ENCODE measurements around the gene SYTL5.
"Not testable (repeated sequence)": the region's sequence is repeated elsewhere in the genome, so short reads cannot be mapped to it uniquely, and the experiment has no call there.

SYTL5 gene

DNA sequence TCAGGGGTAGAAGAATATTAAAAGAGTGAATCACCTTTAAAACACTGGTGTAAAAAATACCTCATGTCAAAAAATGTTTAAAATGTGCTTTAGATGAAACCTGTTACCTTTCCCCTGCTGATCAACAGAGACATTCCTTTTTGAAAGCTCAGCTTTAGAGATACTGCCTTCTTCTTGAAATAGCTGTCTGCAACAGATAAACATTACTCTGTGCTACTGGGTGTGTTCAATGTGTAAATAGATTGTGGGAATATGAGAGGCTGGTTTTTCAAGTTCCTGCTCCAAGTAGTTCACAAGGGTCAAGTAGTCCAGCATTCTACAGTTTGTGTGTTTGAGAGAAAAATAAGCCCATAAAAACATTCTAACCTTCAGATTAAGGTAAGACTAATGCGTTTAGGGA is at the start of gene SYTL5:
SYTL5 (plus strand) TSS at position 263 of the 400 bp plus-strand sequence. CDS start 27,337 bp downstream, outside the sequence.
- DNase-seq: peak; percentile 13

DNA sequence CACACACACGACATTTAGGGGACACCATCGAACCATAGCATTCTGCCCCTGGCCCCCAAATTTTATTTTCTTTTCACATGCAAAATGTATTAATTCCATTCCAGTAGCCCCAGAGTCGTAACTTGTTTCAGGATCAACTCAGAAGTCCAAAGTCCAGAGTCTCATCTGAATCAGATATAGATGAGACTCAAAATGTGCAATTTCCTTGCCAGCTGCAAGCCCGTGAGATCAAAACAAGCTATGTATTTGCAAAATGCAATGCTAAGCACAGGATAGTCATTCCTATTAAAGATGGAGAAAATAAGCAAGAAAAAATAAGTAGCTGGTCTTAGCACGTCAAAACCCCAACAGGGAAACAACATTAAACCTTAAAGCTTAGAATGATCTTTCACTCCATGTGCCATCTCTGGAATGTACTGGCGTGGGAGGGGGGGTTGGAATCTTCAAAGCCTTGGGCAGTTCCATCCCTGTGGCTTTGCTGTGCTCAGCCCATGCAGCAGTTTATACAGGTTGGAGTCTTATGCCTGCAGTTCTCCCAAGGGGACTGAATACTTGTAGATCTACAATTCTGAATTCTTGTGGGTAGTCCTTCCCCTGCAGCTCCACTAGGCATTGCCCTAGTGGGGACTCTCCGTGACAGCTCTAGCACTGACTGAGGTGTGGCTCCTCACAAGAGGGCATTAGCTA is 47.7 kb upstream of the SYTL5 start:
- DNase-seq: no peak

DNA sequence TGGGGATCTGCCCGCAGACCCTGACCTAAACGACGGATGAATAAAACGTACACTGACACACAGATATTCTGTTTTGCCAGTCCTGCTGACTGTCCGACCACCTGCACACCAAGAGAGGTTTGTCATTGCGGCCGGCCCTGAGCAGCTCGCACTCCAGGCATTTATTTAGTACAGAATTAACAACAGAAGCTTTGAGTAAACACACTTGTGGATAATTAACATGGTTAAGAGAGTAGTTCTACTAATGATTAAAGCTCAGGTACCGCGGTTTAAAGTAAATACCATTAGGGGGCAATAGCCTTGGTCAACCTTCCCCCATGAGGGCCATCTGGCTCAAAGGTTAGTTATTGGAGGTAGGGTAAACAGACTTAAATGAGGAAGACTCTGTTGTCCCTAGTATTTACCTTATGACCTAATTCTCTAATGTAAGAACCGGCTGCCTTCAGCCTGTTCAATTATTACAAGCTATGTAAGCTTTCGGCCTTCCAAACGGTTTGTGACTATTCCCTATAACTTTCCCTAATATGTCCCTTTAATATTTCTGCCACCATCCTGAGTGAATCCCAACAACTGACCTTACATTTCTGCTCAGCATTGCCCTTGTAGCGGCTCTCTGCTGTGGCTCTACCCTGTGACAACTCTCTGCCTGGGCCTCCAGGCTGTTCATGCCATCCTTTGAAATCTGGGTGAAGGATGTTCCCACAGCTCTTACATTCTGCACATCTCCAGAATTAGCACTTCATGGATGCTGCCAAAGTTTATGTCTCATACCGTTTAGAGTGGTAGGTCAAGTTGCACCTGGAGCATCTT is 46.9 kb upstream of the SYTL5 start:
- DNase-seq: no peak

DNA sequence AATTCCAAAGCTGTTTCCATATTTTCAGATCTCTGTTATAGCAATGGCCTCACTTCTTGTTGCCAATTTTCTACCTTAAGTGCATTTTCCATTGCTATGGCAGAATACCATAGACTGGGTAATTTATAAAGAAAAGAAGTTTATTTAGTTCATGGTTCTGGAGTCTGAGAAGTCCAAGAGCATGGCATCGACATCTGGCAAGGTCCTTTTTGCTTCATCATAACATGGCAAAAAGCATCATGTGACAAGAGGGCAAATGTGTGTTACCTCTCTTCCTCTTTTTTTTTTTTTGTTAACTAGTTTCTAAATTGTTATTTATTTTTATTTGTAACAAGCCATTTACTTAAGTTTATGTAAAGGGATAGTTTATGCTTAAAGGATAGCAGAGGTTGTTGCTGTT is 45.2 kb upstream of the SYTL5 start:
- DNase-seq: no peak

GRCh38 chrX:37967714-37968113 is 38.6 kb upstream of the SYTL5 start:
- no peak for DNase-seq

- no peak for DNase-seq
These were observed 30.9 kb upstream of the SYTL5 start for GRCh38 chrX:37975421-37975820.

- no peak for DNase-seq
These were observed 30.2 kb upstream of the SYTL5 start for GRCh38 chrX:37976153-37976552.

GRCh38 chrX:37984880-37985279 is 21.5 kb upstream of the SYTL5 start:
- no peak for DNase-seq

GRCh38 chrX:37986893-37987292 is 19.5 kb upstream of the SYTL5 start:
- no peak for DNase-seq

DNA sequence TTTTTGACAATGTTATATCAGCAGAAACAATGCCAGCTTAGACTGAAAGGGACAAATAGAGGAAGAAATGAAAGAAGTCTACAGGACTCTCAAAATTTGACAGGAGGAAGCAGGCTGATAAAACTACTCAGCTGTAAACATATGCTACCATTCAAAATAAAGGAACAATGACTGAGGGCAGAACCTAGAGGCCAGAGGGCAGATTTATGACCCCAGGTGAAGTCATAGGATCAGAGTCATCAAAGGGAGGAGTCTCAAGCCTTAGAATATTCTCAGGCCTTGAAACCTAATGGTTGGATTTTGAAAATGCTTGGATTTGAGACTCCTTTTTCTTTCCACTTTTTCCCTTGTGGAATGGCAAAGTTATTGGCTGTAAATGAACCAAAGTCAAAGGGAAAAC is 17.0 kb upstream of the SYTL5 start:
- DNase-seq: no peak

DNA sequence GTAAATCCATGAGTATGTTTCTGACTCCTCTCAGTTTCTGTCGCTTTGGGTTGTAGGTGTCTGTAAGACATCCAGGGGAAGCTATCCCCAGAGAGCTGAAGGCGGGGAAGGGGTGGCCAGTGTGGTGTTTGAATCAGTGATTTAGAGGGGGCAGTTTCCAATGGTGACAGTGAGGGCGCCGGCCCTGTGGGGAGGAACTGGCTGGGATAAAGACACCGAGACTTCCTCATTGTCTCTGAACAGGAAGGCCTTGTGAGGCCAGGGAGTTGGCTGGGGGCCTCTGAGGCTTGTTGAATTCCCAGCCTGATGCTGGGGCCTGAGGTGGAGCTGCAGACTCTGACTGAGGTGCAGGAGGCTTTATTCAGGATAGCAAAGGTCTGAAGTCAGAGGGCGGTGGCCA is 15.1 kb upstream of the SYTL5 start:
- DNase-seq: not testable (repeated sequence)

- no peak for DNase-seq
These were observed 13.2 kb upstream of the SYTL5 start for GRCh38 chrX:37993176-37993575.

GRCh38 chrX:37993837-37994619 is 12.3 kb upstream of the SYTL5 start:
- DNase-seq: peak; percentile 30

DNA sequence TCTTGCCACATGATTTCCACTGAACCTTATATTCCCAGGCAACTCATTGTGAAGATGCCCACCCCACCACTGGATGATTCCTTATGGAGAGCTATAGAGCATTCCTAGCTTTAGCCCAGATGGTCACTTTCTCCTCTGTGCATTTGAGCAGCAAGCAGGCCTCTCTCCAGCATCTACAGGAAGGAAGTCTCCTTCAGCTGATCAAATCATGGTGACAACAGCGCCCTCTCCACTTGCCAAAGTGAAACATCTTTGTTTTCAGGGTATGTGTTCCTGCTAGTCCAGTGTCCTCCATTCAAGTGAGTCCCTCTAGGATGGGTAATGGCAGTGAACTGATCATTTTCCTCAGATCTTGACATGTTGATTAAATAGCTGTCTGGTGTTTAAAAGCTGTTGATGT is 10.9 kb upstream of the SYTL5 start:
- no peak for DNase-seq

DNA sequence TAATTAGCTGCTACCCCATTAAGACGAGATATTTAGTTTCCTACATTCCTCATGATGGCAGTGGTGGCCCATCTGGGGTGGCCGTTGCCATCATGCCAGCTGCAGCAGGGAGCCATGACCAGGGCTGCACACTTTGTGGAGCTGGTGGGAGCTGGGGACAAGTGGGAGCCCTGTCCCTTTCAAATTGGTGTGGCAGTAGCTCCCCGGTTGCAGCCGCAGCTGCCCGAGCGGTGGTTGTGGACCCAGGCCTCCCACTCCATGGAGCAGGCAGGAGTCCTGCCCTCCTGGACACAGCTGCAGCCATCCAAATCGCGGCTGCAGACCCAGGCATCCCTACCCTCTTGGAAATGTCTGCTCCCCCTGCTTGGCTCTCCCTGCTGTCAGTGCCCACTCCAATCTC is 9.3 kb upstream of the SYTL5 start:
- peak; percentile 6 for DNase-seq

- peak; percentile 84 for DNase-seq
These were observed 7.6 kb upstream of the SYTL5 start for GRCh38 chrX:37998586-37999262.

DNA sequence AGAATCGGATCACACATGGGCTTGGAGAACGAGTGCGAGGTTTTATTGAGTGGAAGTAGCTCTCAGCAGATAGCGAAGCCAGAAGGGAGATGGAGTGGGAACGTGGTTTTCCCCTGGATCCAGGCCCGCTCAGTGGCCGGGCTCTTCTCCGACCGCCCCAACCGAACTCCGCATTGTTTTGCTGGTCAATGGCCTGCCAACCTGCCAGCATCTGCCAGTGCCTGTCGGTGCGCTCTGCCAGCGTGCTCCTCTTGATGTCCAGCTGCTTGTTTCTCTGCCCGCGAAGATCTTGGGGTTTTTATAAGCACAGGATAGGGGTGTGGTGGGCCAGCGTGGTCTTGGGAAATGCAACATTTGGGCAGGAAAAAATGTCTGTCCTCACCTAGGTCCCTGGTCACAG is 5.6 kb upstream of the SYTL5 start:
- no peak for DNase-seq

- DNase-seq: no peak
These were observed 2.3 kb upstream of the SYTL5 start for GRCh38 chrX:38004046-38004445.

DNA sequence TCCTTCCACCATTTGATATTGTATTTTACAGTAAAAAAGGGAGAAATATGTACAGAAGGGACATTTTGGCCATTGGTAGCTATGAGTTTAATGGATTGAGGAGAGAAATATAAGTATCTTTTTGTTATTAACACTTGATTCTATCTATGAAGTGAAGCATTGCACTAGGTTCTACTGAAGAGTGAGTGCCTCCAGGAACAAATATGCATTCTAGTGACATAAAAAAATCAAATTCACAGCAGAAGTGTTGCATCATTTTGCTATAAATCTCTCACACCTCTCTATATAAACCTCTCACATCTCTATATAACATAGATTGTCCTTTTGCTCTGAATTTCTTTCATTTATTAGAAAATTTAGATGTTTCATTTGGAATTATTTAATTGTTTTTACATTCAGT is 425 bp downstream of the SYTL5 start:
- no peak for DNase-seq

DNA sequence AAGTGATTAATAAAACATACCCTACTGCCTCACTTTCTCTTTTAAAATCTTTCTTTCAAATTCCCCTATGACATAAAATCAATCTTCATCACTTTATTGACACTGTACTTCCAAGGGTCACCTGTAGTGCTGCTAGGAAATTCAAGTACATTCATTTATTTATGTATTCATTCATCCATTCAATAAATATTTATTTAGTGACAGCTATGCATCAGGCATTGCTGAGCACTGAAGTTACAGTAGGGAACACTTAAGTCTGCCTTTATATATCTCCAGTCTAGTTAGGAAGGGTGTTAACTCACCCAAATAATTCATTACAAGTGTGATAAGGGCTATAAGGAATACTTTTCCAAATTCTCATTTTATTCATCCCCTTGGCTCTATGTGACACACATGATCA is 2.3 kb downstream of the SYTL5 start:
- peak; percentile 31 for DNase-seq

DNA sequence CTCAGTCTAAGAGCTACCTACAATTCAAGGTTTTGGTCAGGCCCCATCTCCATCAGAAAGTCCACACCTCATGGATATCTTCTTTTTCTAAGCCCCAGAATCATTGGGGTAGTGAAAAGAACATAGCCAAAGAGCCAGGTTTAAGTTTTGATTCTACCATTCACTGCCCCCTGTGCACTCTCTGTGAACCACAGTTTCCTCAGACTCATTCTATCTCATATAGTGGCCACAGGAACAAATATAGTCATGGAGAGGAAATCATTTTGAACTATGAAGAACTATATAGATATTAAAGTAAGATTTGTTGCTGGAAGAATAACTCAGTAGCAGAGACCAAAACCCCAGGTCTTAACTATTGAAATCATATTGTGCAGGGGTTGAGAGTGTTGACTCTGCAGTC is 3.3 kb downstream of the SYTL5 start:
- no peak for DNase-seq

GRCh38 chrX:38018766-38019425 is 12.5 kb downstream of the SYTL5 start:
- no peak for DNase-seq

GRCh38 chrX:38028300-38028699 is 21.9 kb downstream of the SYTL5 start:
- DNase-seq: no peak

Measured in NCI-H345 (cell line).